Fibroblast of pulmonary artery (primary cell): ENCODE measurements around the gene BAG1.

Experiments
- DNase-seq: peaks from one replicate; pipeline ENCODE4 v3.0.0-alpha.2; 2010; ENCODE audit warnings: low read depth
- H3K4me3 ChIP-seq: replicated peaks from 2 replicates; pipeline ENCODE4 v1.5.1; 2011; ENCODE audit warnings: low read depth, mild to moderate bottlenecking, control low read depth, low read length, moderate library complexity
- TF ChIP-seq, protein P1 (sequence below): IDR thresholded peaks from 2 replicates; pipeline ENCODE4 v1.5.1; 2011; ENCODE audit warnings: mild to moderate bottlenecking, control low read depth, low read length, inconsistent platforms; ENCODE audit errors: missing control alignments

BAG1 gene

DNA sequence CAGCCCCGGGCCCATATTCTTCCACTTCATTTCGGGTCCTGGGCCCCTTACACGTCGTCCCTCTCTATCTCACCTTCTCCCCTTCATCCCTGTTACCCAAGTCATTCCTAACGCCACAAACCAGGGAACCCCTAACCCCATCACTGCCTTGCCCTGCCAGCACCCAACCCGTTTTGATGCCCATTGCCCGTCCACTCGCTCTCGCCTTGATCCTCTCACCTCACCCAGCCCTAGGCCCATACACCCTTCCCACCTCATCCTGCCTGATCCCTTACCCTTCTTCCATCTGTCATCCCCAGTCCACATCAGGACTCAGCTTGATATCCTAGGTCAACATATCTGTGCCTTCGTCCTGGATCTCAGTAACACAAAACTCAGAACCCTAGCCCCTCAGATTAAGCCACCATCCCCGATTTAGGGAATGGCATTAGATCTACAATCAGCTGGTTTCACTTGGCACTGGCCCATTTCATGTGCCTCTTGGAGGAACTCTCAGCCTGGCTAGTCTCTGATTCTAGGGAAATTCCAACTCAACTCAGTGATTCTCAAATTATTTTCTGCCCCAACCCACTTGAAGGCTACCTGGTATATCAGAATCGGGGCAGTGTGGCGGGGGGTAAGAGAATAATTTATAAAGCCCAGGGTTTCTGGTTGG lies 830 bp upstream of the BAG1 start:
- peak overlapping the region; percentile 93 for H3K4me3 ChIP-seq
- peak; percentile 3 for DNase-seq
- TF ChIP-seq, protein P1, sequence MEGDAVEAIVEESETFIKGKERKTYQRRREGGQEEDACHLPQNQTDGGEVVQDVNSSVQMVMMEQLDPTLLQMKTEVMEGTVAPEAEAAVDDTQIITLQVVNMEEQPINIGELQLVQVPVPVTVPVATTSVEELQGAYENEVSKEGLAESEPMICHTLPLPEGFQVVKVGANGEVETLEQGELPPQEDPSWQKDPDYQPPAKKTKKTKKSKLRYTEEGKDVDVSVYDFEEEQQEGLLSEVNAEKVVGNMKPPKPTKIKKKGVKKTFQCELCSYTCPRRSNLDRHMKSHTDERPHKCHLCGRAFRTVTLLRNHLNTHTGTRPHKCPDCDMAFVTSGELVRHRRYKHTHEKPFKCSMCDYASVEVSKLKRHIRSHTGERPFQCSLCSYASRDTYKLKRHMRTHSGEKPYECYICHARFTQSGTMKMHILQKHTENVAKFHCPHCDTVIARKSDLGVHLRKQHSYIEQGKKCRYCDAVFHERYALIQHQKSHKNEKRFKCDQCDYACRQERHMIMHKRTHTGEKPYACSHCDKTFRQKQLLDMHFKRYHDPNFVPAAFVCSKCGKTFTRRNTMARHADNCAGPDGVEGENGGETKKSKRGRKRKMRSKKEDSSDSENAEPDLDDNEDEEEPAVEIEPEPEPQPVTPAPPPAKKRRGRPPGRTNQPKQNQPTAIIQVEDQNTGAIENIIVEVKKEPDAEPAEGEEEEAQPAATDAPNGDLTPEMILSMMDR = no peak

DNA sequence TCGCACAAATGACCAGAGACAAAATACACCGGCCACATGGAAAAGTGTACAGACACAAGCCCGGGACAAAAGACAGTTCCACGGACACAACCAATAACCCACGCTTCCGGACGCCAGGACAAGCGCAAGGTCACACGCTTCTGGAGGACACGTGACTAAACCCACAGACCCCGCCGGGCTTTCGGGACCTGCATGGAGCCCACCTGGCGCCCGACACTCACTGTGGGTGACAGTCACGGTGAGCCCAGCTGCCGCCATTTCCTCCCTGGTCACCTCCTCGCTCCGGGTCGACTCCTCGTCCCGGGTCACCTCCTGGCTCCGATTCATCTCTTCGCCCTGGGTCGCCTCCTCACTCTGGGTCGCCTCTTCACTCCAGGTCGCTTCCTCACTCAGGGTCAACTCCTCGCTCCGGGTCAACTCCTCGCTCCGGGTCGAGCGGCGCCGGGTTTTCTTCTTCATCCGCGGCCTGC lies 470 bp downstream of the BAG1 start:
- TF ChIP-seq, protein P1 = no peak
- peak overlapping the region; percentile 96 for H3K4me3 ChIP-seq
- DNase-seq = no peak

DNA sequence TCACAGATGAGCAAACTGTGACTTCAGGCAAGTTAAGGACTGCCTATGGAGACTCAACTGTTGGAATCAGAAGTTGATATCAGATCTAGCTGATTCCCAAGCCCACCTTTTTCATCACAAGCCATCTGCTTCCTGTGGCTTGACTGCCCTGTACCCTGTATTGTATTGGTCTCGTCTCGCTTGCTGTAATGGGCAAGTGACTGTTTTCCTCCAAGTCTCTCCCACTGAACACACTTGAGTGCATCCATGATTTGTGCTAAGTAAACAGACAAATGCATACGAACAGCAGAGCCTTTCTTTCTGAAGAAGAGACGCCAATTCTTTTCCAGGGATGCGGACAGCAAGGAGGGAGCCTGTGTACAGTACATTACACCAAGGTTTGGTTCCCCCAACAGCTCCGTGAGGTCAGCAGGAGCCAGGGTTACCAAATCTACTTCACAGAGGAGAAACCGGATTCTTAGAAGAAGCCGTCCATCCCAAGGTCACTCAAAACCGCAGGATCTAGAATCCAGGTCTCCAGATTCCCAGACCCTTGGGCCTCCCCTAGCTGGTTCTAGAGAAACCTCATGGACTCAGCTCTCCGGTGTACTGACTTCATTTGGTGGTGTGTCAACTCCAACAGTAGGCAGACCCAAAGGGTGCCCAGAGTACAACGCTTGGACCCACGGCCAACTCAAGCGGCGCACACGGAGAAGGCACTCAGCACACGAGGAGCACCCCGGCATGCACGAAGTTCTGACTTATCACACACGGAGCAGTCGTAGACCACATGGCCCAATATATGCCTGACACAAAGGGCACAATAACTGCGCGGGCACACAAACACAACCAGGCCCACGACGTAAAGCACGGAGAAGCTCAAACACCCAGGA lies 1.1 kb downstream of the BAG1 start:
- TF ChIP-seq, protein P1 = no peak
- DNase-seq = peak; percentile 24
- peak overlapping the region; percentile 96 for H3K4me3 ChIP-seq

DNA sequence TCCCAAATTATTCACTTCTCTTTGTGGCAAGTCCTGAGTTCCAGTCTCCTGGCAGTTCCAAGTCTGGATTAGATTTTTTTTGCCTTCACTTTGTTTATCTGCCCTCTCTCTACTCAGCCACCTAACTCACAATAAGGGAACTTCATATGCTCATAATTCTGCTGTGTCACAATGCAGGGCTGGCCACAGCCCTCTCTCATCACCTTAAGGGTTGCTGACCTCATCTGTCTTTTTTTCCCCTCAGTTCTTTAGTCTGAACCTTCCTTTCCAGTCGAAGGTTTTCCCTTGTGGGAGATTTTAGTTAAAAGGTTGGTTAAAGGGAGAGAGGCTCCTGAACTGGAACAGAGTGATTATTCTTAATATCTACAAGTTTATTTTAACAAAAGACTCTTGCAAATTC lies 4.1 kb downstream of the BAG1 start:
- no peak for DNase-seq
- TF ChIP-seq, protein P1 = no peak
- no peak overlapping the region for H3K4me3 ChIP-seq

DNA sequence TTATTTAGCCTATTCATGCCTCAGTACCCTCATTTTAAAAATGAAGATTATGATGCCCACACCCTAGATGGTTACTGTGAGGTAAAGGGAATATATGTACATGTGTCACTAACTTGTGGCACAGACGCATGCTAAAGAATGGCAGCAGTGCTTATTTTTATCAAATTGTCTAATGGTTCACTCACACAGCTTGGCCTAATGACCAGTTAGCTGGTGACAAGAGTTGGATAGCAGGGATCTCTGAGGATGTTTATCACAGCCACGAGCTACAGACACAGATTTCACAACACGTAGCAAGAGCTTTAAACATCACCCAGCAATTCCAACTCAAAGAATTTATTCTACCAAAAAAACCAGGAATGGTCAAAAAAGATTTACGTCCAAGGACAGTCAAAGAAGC lies 7.2 kb downstream of the BAG1 start:
- no peak for DNase-seq
- TF ChIP-seq, protein P1 = no peak
- H3K4me3 ChIP-seq = no peak overlapping the region

DNA sequence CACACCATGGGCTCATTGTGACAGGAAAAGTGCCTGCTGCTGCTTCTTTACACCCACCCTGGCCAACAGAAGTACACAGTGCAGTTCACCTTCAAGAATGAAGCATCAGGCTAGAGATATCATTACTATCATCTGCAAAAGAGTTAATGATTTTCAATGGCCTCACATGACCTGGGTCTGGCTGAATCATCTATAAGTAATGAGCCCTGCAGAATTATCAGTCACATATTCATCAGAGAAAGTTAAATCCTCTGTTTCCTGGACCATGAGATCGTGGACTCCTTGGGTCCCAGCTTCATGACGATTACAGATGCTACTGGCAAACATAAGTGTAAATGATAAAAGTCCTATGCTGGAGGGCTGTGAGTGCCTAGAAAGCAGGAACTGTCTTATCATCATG lies 8.3 kb downstream of the BAG1 start:
- TF ChIP-seq, protein P1 = no peak
- no peak overlapping the region for H3K4me3 ChIP-seq
- no peak for DNase-seq
